Measurements from ENCODE around the gene C6orf89.

Gene C6orf89

DNA sequence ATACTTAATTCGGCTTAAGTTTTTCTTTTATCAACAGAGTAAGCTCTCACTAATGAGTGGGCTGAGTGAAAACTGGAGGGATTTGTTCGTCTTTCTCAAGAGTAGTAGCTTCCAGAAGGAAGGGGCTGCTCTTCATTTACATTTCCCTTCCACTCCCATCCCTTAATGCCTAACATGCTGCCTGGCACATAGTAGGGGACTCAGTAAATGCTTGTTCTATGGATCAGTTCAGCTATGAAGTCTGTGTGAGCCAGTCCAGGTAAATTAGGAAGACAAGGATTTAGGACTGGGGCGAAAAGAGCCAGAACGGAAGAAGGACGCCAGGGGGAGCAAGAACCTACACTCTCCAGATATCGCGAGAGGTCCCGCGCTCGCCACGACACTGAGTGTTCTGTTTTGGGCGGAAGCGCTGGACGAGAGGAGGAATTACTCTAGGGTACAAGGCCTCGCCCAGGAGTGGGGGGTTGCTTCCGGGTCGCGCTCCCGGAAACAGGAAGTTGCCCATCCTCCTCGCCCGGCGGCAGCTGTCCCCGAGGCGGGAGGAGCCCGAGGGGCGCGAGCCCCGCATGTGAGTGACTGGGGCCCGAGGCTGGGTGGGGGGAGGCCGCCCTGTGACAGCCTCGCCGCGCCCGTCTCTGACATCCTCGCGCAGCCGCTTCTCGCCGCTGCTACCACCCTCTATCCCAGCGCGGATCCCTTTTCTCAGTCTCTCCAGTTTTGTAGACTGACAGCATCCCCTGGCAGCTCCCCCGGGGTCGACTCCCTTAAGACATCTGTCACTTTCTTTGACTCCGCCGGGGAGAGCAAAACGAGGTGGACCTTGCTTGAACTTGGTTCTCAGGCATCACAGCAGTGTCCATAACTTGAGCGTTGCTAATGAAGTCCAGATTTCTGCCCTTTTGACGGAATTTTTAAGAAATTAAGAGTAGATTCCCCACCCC is at the start of gene C6orf89:
Gene C6orf89 (plus strand): TSS at position 492 of the 941 bp plus-strand sequence. CDS start 13,493 bp downstream, outside the sequence.
- peak; percentile 97 to 99 for DNase-seq

DNA sequence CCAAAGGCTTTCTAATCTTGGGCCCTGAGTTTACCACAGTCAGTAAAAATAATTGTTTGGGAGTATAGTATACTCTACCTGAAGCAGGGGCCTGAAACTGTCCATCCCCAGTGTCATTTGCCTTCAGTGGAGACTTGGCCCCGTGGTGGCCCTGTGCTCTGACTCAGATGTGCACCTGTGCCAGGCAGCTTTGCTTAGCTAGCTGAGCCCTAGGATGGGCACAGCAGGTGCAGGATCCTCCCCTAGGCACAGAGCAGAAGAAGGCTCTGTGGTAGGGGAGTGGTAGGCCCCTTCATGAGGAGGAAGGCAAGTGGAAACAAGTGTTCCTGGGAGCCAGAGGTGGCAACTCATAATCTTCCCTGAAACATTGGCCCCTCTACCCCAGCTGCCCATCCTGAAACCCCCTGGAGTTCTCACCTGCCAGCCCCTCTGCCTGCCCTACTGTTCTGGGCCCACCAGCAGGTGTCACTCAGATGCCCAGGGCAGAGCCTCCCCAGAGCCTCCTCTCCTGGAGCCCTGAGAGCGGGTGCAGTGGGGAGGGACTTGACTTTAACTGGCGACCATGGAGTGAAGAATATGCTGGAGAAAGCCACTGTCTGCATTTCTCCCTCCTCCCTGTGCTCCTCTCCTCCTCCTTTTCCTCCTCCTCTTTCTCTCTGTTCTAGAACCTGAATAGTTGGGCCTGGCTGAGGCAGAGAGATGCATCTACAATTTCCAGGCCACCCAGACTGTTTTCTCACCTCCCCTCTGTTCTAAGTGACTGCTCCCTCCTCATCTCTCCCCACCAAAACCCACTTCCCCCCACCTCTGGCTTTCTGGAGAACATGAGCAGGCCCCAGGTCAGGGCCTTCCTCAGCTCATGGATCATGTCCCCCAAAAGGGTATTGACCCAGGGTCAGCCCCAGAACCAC is 49.4 kb upstream of the C6orf89 start:
- no peak for DNase-seq

DNA sequence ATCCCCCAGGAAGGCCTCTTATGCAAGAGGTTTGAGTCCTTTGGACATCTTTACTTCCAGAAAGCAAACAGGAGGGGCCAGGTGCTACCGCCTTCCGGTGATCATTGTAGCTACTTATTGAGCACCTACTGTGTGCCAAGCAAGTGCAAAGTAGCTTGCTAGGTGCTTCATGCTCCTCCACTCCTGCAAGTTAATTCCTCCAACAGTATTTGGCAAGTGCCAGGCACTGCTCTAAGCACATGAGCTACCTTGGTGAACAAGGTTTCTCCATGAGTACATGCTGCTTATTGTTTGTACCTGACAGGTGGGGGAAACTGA is 48.8 kb upstream of the C6orf89 start:
- no peak for DNase-seq

DNA sequence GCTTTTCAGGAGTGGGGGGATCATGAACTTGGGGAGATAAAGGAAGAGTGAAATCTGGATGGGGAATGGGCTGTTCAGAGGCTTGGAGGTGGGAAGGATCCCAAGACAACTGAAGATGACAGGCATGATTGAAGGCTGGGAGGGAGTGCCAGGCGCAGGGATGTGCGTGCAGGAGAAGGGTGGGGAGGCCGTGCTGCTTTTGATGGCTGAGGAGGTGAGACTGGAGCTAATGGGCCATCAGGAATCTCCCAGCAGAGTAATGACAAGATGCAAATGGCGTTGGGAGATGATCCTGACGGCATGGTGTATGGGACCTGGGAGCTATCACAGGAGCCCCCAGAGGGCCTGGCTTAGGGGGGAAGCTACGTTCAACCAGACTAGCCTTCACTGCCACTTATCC is 48.1 kb upstream of the C6orf89 start:
- DNase-seq: no peak

DNA sequence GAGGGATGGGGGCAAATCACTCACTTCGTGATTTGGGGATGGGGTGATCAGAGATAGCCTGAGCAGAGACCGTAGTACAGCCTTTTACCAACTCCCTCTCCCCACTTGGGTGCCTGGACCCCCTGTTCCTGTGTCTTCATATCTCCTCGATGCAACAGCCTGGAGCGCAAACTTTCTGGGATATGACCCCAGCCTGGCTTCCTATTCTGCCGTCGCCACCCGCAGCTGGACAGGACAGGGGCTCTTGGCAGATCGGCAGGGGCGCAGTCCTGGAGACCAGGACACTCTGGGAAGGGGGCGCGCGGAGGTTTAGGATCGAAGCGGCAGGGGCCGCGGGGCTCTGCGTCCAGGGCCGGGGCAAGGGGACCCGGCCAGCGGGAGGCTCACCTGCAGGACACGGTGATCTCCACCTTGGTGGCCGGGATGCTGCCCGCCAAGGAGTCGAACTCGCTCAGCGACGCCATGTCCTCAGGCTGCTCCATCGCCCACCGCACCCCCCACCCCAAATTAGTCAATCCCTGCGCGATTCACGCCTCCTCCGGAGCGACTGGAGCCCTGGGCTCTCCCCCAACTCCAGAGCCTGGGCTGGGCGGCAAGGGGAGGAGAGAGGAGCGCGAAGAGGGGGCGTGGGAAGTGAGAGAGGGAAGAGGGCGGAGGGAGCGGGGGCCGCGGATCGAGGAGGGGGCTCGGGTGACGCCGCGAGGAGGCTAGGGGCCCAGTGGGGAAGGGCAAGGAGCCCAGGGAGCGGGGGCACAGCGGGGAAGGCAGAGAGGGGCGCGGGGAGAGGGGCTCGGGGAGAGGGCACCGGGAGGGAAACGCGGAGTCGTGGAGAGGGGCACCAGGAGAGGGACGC is 46.6 kb upstream of the C6orf89 start, which contains the start of gene CPNE5:
Gene CPNE5 (minus strand): TSS at position 549 of the 853 bp plus-strand sequence. CDS start 67 bp downstream, at position 482.
- DNase-seq: no peak

- DNase-seq: peak; percentile 31 to 43
Observed at GRCh38 chr6:36839749-36840431, 45.9 kb upstream of the C6orf89 start.

DNA sequence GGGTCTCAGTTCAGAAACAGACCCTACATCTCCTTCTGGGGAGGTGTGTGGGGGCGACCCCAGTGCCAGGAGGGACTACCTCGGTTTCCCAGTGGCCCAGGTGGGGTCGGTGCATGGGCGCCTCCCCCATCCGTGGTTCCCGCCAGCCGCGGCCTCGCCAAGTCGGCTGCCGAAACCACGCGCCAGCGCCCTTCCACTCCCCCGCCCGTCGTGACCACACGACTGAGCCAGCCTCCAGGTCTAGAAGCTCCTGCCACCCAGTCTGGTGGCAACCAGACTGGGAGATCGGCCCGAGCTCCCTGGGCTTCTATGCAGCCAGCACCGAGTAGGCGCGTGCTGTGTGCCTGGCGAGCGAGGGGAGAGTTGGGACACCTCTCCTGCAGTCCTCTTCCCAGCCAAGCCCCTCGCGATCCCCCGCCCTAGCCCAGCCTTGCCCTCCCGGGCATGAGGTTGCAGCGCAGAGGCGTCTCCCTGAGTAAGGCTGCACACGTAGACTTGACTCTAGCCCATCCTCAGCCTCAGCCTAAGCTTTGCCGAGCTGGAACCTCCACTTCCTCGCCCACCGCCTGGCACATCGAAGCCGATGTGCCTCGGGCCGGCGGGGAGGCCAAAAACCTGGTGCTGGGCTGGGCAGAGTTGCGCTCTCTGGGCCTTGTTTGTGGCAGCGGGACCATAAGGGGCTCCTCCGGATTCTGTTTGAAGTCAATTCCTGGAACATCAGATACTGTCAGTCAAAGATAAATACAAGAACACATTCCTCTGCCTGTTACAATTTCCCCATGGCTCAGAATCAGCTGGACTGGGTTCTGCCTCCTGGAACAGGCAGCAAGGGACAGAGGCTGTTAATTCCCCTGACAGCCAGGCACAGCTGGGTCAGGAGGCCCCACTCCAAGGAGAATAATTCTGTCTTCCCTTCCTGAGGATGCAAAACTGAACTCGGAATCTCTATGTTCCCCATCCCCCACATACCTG is 45.0 kb upstream of the C6orf89 start:
- no peak for DNase-seq

DNA sequence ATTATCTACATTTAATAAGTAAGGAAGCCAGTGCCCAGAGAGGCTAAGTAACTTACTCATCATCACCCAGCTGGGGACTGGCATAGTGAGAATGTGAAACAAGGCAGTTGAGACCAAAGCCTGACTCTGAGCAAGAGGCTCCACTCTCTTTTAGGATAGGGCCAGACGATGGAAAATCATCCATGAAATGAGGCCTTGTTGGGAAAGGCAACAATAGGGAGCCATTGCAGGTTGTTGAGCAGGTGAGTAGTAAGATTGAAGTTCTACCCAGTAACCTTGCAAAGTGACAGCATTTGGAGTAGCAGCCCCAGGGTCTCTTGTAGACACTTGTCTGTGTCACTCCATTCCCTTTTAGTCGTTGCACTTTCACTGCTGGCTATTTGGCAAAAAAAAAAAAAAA is 44.0 kb upstream of the C6orf89 start:
- no peak for DNase-seq

DNA sequence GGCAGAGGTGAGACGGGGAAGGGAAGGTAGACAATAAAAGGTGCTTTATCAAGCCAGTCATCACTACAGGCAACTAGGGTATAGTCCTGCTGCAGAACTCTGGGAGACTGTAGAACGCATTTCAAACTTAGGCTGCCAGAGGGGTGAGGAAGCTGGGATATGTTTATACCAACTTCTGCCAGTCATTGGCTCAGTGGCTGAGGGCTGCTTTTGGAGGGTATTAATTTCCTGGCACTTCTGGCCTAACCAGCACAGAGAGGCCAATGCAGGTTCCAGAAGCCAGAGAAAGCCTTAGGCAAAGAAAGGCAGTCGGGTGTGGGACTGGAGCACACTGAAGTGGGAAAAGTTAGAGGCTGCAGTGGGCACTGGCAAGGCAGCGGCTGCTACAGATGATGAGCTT is 42.6 kb upstream of the C6orf89 start:
- no peak for DNase-seq

- DNase-seq: no peak
Observed at GRCh38 chr6:36844232-36845170, 41.3 kb upstream of the C6orf89 start.

DNA sequence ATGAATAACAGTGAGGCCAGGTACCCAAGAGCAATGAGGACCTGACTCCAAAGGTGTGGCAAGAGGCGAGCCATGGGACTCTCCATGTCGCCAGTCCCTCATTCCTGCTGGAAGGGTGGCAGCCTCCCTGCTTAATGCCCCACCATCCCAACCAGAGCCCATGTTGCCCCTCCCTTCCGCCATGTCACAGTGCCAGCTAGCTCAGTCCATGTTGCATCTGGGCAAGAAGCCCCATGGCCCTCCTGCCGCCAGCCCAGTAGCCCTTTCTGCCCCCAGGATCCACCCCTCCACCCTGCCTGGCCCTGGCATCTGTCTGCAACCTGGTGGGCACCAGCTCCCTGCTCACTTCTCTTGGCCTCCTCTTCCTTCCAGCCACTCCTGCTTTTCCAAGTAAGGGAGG is 40.5 kb upstream of the C6orf89 start:
- no peak for DNase-seq

DNA sequence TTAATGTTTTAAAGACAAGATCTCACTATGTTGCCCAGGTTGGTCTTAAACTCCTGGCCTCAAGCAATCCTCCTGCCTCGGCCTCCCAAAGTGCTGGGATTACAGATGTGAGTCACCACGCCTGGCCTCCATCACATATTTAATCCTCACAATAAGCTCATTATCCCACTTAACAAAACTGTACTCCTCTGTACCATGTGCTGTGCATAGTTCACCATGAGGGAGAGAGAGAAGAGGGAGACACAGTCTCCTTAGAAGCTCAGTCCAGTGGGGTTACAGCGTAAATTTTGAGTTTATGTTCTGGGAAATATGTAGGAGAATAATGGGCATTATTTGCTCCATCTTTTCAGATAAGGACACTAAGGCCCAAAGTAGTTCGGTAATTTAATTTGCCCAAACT is 38.6 kb upstream of the C6orf89 start:
- no peak for DNase-seq

- no peak for DNase-seq
Observed at GRCh38 chr6:36847991-36848390, 37.8 kb upstream of the C6orf89 start.

DNA sequence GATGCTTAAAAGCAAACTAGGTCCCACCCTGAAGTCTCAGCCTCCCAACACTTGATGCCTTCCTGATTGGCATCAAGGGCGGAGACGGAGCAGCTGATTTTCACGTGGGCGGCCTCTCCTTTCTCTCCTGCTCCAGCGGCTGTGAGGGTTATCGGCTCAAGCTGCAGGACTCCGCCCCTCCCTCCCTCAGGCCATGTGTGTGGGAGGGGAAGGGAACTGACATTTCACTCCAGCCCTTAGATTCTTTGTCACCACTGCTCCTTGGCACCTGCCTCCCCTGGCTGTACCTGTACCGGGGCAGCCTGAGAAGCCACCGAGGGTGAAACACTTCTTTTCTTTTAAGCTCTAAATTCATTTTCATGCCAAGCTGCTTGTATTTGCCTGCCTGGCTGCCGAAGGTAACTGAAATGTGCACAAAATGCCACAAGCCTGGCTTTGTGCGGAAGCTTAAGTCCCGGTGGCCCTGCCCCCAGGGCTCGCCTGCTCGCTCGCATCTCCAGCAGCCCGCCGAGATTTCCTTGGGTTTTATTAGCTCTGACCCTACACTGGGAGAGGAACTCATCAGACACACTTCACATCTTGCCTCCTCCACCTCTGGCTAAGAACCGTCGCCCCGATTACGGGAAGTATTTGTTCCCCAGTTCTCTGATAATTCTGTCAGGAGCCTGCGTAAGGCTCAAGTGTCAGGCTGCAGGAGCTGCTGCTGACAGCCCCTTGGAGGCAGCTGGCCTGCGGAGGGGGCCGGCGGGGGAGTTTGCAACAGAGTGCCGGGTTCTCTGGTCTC is 36.9 kb upstream of the C6orf89 start:
- no peak for DNase-seq

GRCh38 chr6:36850021-36850420 is 35.7 kb upstream of the C6orf89 start:
- no peak for DNase-seq

GRCh38 chr6:36851149-36851614 is 34.6 kb upstream of the C6orf89 start:
- DNase-seq: peak; percentile 30 to 61

DNA sequence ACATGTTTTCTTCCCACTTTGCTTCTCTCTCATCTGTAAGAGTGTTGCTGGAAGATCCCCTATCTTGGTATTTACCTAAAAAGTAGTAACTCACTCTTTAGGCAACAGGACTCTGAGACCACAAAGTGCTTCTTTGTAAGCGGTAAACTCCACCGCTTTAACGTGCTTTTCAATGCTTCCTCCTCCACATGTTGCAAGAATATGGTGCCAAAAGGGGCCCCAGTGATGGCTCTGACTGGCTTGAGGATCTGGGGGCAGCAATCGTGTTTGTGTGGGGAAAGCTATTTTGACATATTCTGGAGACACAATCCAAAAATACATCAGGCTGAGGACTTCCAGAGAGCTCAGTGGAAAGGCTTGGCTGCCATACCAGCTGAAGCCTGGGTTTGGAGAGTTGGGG is 34.1 kb upstream of the C6orf89 start:
- no peak for DNase-seq

DNA sequence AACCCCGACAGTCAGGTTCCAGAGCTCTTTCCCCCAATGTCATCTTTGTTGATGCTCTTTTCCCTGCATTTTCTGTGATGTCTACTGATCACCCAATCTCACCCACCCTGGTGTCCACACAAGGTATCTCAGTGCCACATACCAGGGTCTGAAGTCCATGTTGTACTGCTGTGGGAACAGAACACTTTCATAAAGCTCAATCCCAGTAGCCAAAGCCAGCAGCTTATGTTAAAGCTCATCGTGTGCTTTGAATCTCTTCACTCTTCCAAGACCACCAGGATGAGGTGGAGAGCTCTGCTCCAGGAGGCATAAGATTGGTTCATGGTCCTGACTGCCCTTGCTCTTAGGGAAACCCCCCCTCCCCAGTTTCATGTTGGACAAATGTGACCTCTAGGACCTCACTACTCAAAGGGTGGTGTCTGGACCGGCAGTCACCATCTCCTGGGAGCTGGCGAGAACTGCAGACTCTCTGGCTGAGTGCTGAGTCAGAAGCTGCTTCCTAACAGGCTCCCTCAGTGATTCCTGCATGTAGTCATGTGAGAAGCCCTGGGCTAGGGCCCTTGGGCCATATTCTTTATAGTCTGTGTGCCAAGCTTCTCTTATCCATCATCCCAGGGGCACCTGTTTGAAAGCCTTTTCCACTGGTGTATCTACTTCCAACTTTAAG is 33.1 kb upstream of the C6orf89 start:
- DNase-seq: no peak
